WI38 (cell line): ENCODE measurements around the gene STAG3.
"Not testable (repeated sequence)": the region's sequence is repeated elsewhere in the genome, so short reads cannot be mapped to it uniquely, and the experiment has no call there.

Experiments
- H3K4me3 ChIP-seq: 2 replicates; pipeline ENCODE4 v1.5.1; 2011; ENCODE audit warnings: low read depth, mild to moderate bottlenecking, control low read depth, low read length
- CTCF ChIP-seq: IDR thresholded peaks from 2 replicates; pipeline ENCODE4 v1.5.1; 2012; ENCODE audit warnings: low read depth, mild to moderate bottlenecking, control low read depth, low read length

The STAG3 gene

GRCh38 chr7:100171840-100172239 is 5.9 kb upstream of the STAG3 start:
- no peak overlapping the region for H3K4me3 ChIP-seq
- TF ChIP-seq CTCF = no peak

- no peak overlapping the region for H3K4me3 ChIP-seq
- no peak for TF ChIP-seq CTCF
These were observed 3.8 kb upstream of the STAG3 start for GRCh38 chr7:100173806-100174495.

- no peak for TF ChIP-seq CTCF
- H3K4me3 ChIP-seq = no peak overlapping the region
These were observed 3.1 kb upstream of the STAG3 start for GRCh38 chr7:100174582-100174981.

- H3K4me3 ChIP-seq = no peak overlapping the region
- TF ChIP-seq CTCF = no peak
These were observed 2.3 kb upstream of the STAG3 start for GRCh38 chr7:100175296-100175935.

- peak overlapping the region; percentile 86 for H3K4me3 ChIP-seq
- no peak for TF ChIP-seq CTCF
These were observed 1.3 kb upstream of the STAG3 start for GRCh38 chr7:100176096-100177044.

GRCh38 chr7:100180084-100180483 is 2.4 kb downstream of the STAG3 start:
- H3K4me3 ChIP-seq = not testable (repeated sequence)

- not testable (repeated sequence) for H3K4me3 ChIP-seq
These were observed 4.9 kb downstream of the STAG3 start for GRCh38 chr7:100182616-100183015.

GRCh38 chr7:100183090-100183489 is 5.4 kb downstream of the STAG3 start:
- not testable (repeated sequence) for H3K4me3 ChIP-seq
